ENCODE data around the gene PARP8. TPM values are rescaled to one million over a fixed set of nuclear protein-coding genes. Genes with fewer than 3 reads are reported as not detected.
"Not testable (repeated sequence)": the region's sequence is repeated elsewhere in the genome, so short reads cannot be mapped to it uniquely, and the experiment has no call there.

Gene PARP8
- polyA plus RNA-seq, 1 donor, result 7.7 TPM

DNA sequence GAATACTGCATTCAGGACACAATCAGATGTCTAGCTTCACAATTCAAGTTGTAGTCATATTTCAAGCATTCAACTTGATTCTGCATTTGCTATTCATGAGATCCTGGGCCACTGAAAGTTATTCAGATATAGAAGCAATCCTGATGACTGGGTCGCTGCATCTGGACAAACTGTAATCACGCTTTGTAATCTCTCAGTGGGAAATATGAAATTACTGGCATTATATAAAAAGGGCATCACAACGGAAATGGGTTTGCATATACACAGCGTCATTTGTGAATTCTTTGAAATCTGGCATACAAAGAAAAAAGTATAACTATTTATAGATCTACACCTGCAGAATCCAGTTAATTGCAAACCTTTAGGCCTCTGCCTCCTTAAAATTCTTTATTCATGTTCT is 102.2 kb downstream of the PARP8 start:
- no peak for DNase-seq (ENCODE audit: low read depth)

DNA sequence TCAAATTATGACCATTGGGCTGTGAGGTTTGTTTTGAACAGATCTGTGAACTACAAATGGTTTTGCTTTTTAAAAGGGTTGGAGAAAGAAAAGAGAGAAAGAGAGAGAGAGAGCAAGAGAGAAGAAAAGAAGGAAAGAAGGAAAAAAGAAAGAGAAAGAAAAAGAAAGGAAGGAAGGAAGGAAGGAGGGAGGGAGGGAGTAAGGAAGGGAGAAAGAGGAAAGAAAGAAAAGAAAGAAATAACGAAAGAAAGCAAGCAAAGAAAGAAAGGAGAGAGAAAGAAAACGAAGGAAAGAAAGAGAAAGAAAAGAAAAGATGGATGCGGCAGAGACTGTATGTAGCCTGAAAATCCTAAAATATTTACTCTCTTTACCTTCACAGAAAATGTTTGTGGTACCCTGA is 104.0 kb downstream of the PARP8 start:
- DNase-seq (ENCODE audit: low read depth), result no peak

DNA sequence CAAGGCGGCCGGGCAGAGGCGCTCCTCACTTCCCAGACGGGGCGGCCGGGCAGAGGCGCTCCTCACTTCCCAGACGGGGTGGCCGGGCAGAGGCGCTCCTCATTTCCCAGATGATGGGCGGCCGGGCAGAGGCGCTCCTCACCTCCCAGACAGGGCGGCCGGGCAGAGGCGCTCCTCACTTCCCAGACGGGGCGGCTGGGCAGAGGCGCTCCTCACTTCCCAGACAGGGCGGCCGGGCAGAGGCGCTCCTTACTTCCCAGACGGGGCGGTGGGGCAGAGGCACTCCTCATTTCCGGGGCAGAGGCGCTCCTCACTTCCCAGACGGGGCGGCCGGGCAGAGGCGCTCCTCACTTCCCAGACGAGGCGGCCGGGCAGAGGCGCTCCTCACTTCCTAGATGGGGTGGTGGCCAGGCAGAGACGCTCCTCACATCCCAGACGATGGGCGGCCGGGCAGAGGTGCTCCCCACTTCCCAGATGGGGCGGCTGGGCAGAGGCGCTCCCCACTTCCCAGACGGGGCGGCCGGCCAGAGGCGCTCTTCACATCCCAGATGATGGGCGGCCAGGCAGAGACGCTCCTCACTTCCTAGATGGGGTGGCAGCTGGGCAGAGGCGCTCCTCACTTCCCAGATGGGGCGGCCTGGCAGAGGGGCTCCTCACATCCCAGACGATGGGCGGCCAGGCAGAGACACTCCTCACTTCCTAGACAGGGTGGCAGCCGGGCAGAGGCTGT is 108.2 kb downstream of the PARP8 start:
- DNase-seq (ENCODE audit: low read depth), result not testable (repeated sequence)

- no peak for DNase-seq (ENCODE audit: low read depth)
These were observed 119.6 kb downstream of the PARP8 start for GRCh38 chr5:50786073-50786472.

GRCh38 chr5:50791813-50792212 is 125.4 kb downstream of the PARP8 start:
- no peak for DNase-seq (ENCODE audit: low read depth)

- DNase-seq (ENCODE audit: low read depth), result no peak
These were observed 126.4 kb downstream of the PARP8 start for GRCh38 chr5:50792843-50793242.

DNA sequence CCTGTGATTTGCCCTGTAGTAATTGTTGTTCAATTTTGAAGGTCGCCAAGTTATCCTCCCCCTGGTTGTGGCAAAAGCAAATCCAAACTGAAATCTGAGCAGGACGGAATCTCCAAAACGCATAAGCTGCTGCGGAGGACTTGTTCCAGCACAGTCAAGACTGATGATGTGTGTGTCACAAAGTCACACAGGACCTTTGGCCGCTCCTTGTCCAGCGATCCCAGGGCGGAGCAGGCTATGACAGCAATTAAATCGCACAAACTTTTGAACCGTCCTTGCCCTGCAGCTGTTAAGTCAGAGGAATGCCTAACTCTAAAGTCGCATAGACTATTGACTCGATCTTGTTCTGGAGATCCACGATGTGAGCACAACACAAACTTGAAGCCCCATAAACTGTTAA is 128.4 kb downstream of the PARP8 start:
- DNase-seq (ENCODE audit: low read depth), result no peak

DNA sequence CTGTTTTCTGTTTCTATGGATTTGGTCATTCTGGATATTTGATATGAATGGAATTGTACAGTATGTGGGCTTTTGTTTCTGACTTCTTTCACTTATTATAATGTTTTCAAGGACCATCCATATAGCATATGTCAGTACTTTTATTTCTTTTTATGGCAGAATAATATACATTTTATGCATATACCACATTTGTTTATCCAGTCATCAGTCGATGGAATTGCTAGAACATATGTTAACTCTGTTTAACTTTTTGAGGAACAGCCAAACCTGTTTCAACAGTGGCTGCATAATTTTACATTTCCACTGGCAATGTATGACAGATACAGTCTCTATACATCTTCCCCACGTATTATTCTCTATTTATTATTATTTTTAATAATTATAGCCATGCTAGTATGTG is 131.6 kb downstream of the PARP8 start:
- DNase-seq (ENCODE audit: low read depth), result no peak

DNA sequence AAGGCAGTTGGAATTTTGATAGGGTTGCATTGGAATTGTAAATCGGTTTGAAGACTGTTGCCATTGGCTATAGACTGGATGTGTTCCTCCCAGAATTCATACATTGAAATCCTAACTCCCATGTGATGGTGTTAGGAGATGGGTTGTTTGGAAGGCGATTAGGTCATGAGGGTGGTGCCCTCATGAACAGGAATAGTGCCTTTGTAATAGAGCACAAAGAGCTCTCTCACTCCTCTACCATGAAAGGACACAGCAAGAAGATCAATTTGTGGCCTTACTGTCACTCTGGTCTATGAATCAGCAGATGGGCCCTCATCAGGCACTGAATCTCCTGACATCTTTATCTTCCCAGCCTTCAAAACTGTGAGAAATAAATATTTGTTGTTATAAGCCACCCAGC is 133.2 kb downstream of the PARP8 start:
- DNase-seq (ENCODE audit: low read depth), result no peak

DNA sequence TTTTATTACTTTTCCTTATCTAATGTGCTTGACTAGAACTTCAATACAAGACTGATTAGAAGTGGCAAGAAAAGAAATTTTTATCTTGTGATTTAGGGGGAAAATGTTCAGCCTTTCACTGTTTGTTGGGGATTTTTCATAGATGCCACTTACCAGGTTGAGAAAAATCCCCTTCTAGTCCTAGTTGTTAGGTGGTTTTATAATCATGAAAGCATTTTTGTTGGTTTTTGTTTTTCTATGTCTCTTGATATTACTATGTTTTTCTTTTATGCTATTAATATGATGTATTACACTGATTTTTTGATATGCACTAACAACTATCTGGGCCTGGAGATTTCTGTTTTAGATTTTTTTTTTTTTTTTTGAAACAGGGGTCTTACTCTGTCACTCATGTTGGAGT is 134.0 kb downstream of the PARP8 start:
- no peak for DNase-seq (ENCODE audit: low read depth)

DNA sequence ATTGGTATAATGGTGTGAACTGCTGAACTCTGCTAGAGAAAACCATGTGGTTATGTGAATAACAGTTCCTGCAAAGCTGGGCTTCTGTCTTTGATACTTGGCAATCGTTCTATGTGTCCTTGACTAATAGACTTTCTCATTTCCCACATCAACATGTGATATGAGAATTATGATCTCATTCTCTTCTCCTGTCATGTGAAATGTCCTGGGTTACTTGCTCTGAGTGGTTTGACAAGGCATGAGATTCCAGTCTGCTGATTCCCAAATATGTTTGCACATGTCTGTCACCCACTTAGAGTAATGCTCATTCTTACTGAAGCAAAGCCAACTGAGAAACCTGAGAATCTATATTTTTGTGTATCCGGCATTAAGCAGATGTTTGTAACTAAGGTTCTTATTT is 141.2 kb downstream of the PARP8 start:
- no peak for DNase-seq (ENCODE audit: low read depth)

- no peak for DNase-seq (ENCODE audit: low read depth)
These were observed 142.0 kb downstream of the PARP8 start for GRCh38 chr5:50808406-50808805.

DNA sequence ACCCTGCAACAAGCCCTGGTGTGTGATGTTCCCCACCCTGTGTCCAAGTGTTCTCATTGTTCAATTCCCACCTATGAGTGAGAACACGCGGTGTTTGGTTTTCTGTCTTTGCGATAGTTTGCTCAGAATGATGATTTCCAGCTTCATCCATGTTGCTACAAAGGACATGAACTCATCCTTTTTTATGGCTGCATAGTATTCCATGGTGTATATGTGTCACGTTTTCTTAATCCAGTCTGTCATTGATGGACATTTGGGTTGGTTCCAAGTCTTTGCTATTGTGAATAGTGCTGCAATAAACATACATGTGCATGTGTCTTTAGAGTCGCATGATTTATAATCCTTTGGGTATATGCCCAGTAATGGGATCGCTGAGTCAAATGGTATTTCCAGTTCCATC is 145.3 kb downstream of the PARP8 start:
- DNase-seq (ENCODE audit: low read depth), result not testable (repeated sequence)

DNA sequence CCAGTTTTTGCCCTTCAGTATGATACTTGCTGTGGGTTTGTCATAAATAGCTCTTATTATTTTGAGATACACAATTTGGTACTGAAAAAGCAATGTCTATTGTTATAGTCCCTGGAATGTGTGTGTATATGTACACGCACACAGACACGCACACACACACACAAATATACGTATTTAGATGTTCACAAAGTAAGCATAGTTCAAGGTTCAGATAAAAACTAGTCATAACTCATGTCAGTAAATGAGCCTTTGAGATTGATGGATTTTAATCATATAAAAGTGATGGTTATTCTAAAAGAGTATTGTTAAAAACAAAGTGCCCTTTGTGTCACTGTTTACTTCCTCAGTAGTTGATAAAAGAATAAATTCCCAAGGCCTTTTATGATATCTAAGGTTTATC is 147.3 kb downstream of the PARP8 start:
- DNase-seq (ENCODE audit: low read depth), result no peak

DNA sequence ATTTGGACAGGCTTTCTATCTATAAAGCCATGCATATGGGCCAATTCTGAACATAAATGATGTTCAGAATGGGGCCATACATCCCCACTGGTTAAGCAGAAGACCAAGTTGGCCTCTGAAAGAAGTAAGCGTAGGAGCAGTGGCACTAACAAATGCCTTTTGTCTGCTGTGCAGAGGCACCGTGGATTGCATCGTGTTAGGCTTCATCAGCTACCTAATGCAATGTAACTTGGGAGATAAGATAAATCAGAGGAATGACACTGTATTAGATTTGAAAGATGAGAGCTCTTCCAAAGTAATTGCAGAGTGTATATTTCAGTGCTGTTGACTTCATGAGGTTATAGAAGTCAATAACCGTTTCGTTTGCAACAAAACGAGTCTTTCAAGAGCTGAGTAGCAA is 148.1 kb downstream of the PARP8 start:
- DNase-seq (ENCODE audit: low read depth), result no peak

GRCh38 chr5:50822046-50822445 is 155.6 kb downstream of the PARP8 start:
- DNase-seq (ENCODE audit: low read depth), result no peak

- peak; percentile 36 for DNase-seq (ENCODE audit: low read depth)
These were observed 156.3 kb downstream of the PARP8 start for GRCh38 chr5:50822761-50823160.

DNA sequence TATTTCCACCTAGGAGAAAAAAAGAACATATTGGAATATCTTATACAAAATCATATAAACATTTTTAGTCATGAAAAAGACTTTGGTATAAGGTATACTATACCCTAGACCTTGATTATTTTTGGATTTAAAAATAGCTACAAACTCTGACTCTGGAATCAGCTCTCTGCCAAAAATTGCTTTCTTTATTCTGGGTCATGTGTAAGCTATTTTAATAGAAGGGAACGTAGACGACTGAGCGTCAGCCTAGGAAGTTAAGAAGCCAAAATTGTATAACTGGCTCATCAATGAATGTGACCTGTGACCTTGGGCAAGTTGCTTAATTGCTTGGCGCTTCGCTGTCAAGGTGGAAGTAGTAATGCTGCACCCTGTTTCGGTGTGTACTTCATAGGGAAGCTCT is 157.1 kb downstream of the PARP8 start:
- no peak for DNase-seq (ENCODE audit: low read depth)

- DNase-seq (ENCODE audit: low read depth), result no peak
These were observed 157.7 kb downstream of the PARP8 start for GRCh38 chr5:50824109-50824508.

GRCh38 chr5:50827516-50828247 is 161.2 kb downstream of the PARP8 start:
- no peak for DNase-seq (ENCODE audit: low read depth)

- DNase-seq (ENCODE audit: low read depth), result no peak
These were observed 162.6 kb downstream of the PARP8 start for GRCh38 chr5:50829023-50829422.

DNA sequence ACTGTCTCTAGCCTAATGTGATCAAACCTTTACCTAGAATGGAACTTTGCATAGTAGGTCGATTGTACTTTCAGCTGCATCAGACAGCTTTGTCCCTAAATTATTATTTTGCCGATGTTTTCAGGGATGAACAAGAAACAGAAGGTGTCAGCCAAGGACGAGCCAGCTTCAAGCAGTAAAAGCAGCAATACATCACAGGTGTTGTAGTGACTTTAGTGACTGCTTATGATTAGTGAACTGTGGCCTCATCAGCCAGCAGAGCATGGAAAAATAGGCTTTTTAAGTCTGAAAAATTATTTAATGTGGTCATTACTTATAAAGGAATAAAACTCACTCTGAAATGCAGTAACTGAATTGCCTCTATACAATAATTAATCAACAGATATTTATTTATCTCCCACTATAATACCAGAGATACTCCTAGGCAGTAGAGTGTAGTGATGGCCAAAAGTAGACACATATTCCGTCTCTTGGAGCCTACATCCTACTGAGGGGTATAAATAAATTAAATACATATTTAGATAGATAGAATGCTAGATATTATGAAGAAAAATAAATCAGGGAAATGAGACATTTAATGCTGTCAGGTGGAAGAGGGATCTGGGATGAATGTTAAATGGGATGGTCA is 166.3 kb downstream of the PARP8 start:
- DNase-seq (ENCODE audit: low read depth), result no peak

DNA sequence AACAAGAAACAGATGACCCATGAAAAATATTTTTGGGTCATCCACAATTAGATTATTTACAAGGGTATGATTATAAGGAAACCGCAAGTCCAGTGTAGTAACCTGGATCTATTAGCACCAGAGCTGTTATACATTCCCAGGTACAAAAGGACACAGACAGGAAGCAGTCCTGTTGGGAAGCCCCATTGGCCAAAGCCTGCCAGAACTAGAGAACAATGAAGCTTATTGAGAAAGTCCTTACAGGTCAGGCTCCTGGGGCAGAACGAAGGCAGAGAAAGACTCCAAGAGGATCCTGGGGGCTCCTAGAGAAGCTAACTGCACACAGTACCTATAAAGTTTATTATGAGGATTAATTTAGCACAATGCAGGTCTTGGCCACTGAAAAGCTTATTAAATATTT is 169.9 kb downstream of the PARP8 start:
- no peak for DNase-seq (ENCODE audit: low read depth)
